Neural crest cell (in vitro differentiated cells): ENCODE results near the gene ENSA. TPM values are rescaled to one million over a fixed set of nuclear protein-coding genes. Genes with fewer than 3 reads are reported as not detected.
"Not testable (repeated sequence)": the region's sequence is repeated elsewhere in the genome, so short reads cannot be mapped to it uniquely, and the experiment has no call there.

Experiments
- DNase-seq: peaks from one replicate; pipeline ENCODE4 v3.0.0; 2021; ENCODE audit warnings: low read depth, mixed read lengths, low spot score
- H3K27ac Mint-ChIP-seq: one replicate; pipeline ENCODE4 v1.8.0; 2021; ENCODE audit warnings: mild to moderate bottlenecking, mixed read lengths; ENCODE audit not compliant: unreplicated experiment
- H3K27me3 Mint-ChIP-seq: 2 replicates; pipeline ENCODE4 v1.8.0; 2021; ENCODE audit warnings: low read depth, mild to moderate bottlenecking, mixed read lengths
- H3K36me3 Mint-ChIP-seq: 2 replicates; pipeline ENCODE4 v1.8.0; 2021; ENCODE audit warnings: low read depth, mild to moderate bottlenecking, mixed read lengths
- H3K4me1 Mint-ChIP-seq: 2 replicates; pipeline ENCODE4 v1.8.0; 2021; ENCODE audit warnings: mixed read lengths
- H3K4me3 Mint-ChIP-seq: one replicate; pipeline ENCODE4 v1.8.0; 2021; ENCODE audit warnings: mild to moderate bottlenecking, mixed read lengths
- H3K9me3 Mint-ChIP-seq: 2 replicates; pipeline ENCODE4 v1.8.0; 2021; ENCODE audit warnings: mixed read lengths
- CTCF ChIP-seq: fragments of 200-600 bp; sonication (generic); conservative IDR thresholded peaks from 2 replicates; pipeline ENCODE4 v1.5.0; 2021; ENCODE audit warnings: antibody characterized with exemption, mild to moderate bottlenecking
- total RNA-seq: library from RNA; stranded (reverse); gene quantifications from 2 replicates; pipeline ENCODE4 v1.2.1, GENCODE V29; 2021

Gene ENSA
- total RNA-seq, 1 donor from 2014 or later, result 177 TPM

DNA sequence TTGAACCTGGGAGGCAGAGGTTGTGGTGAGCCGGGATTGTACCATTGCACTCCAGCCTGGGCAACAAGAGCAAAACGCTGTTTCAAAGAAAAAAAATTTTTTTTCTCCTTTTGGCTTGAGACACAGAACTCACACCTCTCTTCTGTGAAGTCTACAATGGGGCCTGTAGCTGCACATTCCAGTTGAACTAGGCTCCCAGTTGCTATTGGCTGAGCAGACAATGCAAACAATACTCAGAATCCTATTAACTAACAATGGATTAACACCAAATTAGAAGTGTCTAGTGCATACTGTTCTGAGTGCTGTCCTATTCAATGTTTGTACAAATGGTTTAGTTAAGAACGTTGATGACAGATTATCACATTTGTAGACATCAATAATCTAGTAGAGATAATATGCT, 32.4 kb downstream of the ENSA start:
- H3K4me3 Mint-ChIP-seq, result no peak overlapping the region
- H3K27ac Mint-ChIP-seq, result no peak overlapping the region
- H3K36me3 Mint-ChIP-seq, result no peaks in the 10 kb centered on the region
- no peaks in the 10 kb centered on the region for H3K9me3 Mint-ChIP-seq
- H3K4me1 Mint-ChIP-seq, result peaks cover 6% of the 10 kb centered on the region
- no peak for DNase-seq
- no peak for TF ChIP-seq CTCF
- no peaks in the 10 kb centered on the region for H3K27me3 Mint-ChIP-seq

DNA sequence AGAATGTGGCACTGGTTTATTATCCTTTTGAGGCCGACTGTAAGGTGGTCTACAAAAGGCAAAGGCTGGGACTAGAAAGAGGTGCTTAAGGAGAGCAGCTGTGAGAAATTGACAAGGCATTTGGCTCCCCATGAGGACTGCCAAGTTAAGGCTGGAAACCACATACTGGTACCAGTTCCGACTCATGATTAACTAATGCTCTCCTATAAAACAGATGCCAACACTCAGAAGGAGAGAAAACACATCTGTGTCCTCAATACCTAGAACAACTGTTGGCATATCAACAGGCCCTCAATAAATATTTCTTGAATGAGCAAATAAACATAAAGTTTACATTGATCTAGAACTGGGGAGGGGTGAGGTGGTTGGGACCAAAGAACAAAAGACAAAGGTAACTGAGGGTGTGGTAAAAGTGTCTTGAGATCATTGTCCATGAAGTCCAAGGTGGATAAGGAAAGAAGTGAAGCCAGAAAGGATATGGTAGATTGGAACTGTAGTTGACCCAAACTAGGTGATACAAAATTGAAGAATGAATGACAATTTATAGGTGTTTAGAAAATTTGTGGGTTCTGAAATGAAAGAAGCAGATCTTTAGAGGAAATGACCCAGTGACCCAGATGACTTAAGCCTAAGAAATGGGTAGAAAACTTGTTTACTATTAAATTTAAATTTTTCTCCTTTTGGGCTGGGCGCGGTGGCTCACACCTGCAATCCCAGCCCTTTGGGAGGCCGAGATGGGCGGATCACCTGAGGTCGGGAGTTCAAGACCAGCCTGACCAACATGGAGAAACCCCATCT, 33.1 kb downstream of the ENSA start:
- H3K9me3 Mint-ChIP-seq, result no peaks in the 10 kb centered on the region
- TF ChIP-seq CTCF, result no peak
- no peak for DNase-seq
- peaks cover 6% of the 10 kb centered on the region for H3K4me1 Mint-ChIP-seq
- H3K36me3 Mint-ChIP-seq, result no peaks in the 10 kb centered on the region
- no peak overlapping the region for H3K27ac Mint-ChIP-seq
- H3K4me3 Mint-ChIP-seq, result no peak overlapping the region
- H3K27me3 Mint-ChIP-seq, result no peaks in the 10 kb centered on the region

DNA sequence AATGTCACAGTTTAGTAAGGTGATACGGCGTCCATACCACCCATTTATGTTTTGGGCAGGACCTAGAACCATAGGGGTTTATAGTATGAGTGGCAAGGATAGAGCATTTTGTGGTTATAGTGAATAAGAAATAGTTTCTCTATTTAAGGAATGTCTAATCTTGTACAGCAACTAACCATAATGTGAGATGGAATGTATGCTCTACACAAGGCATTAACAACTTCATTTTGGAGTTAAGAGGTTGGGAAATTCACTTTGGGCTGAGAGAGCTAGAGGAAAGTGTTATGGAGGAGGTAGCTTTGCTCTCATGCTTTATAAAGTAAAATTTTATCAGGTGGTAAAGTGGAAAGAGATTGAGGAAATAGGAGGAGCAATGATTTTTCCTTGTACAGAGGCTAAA, 47.0 kb downstream of the ENSA start:
- Mint-ChIP-seq H3K9me3 (no peaks in the 10 kb centered on the region), H3K27me3 (peaks cover 10% of the 10 kb centered on the region), H3K36me3 (peaks cover 15% of the 10 kb centered on the region), H3K27ac (no peak overlapping the region), H3K4me3 (no peak overlapping the region), H3K4me1 (peaks cover 22% of the 10 kb centered on the region)
- DNase-seq, result no peak
- TF ChIP-seq CTCF, result no peak

DNA sequence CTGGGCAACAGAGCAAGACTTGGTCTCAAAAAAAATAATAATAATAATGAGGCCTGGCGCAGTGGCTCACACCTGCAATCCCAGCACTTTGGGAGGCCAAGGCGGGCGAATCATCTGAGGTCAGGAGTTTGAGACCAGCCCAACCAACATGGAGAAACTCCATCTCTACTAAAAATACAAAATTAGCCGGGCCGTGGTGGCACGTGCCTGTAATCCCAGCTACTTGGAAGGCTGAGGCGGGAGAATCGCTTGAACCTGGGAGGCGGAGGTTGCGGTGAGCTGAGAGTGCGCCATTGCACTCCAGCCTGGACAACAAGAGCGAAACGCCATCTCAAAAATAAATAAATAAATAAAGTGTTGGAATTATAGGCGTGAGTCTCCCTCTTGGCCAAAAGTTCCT, 47.5 kb downstream of the ENSA start:
- Mint-ChIP-seq H3K36me3 (peaks cover 19% of the 10 kb centered on the region), H3K4me1 (peaks cover 26% of the 10 kb centered on the region)
- not testable (repeated sequence) for DNase-seq, H3K9me3 Mint-ChIP-seq, H3K27me3 Mint-ChIP-seq, H3K4me3 Mint-ChIP-seq, H3K27ac Mint-ChIP-seq

DNA sequence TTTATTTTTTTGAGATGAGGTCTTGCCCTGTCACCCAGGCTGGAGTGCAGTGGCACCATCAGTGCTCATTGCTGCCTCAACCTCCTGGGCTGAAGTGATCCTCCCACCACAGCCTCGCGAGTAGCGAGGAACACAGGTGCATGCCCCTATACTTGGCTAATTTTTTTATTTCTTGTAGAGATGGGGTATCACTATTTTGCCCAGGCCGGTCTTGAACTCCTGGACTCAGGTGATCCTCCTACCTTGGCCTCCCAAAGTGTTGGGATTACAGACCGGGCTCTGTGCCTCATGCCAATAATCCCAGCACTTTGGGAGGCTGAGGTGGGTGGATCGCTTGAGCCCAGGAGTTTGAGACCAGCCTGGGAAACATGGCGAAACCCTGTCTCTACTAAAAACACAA, 48.0 kb downstream of the ENSA start:
- Mint-ChIP-seq H3K36me3 (peaks cover 22% of the 10 kb centered on the region), H3K4me1 (peaks cover 31% of the 10 kb centered on the region)
- H3K9me3 Mint-ChIP-seq, H3K27ac Mint-ChIP-seq, H3K27me3 Mint-ChIP-seq, H3K4me3 Mint-ChIP-seq, DNase-seq: not testable (repeated sequence)

DNA sequence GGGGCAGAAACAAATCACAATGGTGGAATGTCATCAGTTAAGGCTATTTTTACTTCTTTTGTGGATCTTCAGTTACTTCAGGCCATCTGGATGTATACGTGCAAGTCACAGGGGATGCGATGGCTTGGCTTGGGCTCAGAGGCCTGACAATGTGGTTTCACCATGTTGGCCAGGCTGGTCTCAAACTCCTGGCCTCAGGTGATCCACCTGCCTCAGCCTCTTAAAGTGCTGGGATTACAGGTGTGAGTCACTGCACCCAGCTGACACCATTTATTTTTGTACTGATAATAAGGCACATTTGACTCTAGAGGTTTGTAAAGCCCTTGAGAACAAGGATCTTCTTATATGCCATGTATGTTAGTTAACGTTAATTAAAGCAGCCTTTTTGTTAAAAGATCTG, 48.4 kb downstream of the ENSA start:
- H3K27me3 Mint-ChIP-seq, DNase-seq, H3K9me3 Mint-ChIP-seq: not testable (repeated sequence)
- peak overlapping the region; percentile 100 for H3K27ac Mint-ChIP-seq
- peak overlapping the region; percentile 98 for H3K4me3 Mint-ChIP-seq
- peaks cover 25% of the 10 kb centered on the region for H3K36me3 Mint-ChIP-seq
- H3K4me1 Mint-ChIP-seq, result peaks cover 36% of the 10 kb centered on the region

GRCh38 chr1:150579945-150580642, 49.3 kb downstream of the ENSA start:
- peaks cover 11% of the 10 kb centered on the region for H3K27me3 Mint-ChIP-seq
- H3K27ac Mint-ChIP-seq, result peak overlapping the region; percentile 100
- peaks cover 45% of the 10 kb centered on the region for H3K4me1 Mint-ChIP-seq
- H3K9me3 Mint-ChIP-seq, result no peaks in the 10 kb centered on the region
- peak overlapping the region; percentile 98 for H3K4me3 Mint-ChIP-seq
- TF ChIP-seq CTCF, result no peak
- peaks cover 31% of the 10 kb centered on the region for H3K36me3 Mint-ChIP-seq
- no peak for DNase-seq
